Naive B cell (primary cell): ENCODE results near the gene TMEM244. TPM values are rescaled to one million over a fixed set of nuclear protein-coding genes. Genes with fewer than 3 reads are reported as not detected.
"Not testable (repeated sequence)": the region's sequence is repeated elsewhere in the genome, so short reads cannot be mapped to it uniquely, and the experiment has no call there.

Experiments used
- ATAC-seq, 2 donors: fragments of 150-1000 bp; cut with Tn5 transposase; 2 replicates each; pipeline ENCODE4 v1.10.0; 2021; ENCODE audit warnings: low read depth in 2 of 2, mild to moderate bottlenecking in 2 of 2, moderate library complexity in 2 of 2
- DNase-seq: peaks from one replicate; pipeline ENCODE4 v3.0.0; 2022
- H3K27ac Mint-ChIP-seq, 6 donors: one replicate each; pipeline ENCODE4 v1.8.0; 2020 to 2022; ENCODE audit warnings: mild to moderate bottlenecking in 6 of 6, mixed read lengths in 6 of 6, moderate library complexity in 5 of 6, inconsistent platforms in 2 of 6
- H3K27me3 Mint-ChIP-seq, 3 donors: one replicate each; pipeline ENCODE4 v1.8.0; 2021 to 2022; ENCODE audit warnings: mixed read lengths in 3 of 3, mild to moderate bottlenecking in 1 of 3
- H3K36me3 Mint-ChIP-seq, 2 donors: one replicate each; pipeline ENCODE4 v1.8.0; 2020 to 2022; ENCODE audit warnings: mixed read lengths in 2 of 2, inconsistent platforms in 1 of 2, mild to moderate bottlenecking in 1 of 2
- H3K4me1 Mint-ChIP-seq, 3 donors: one replicate each; pipeline ENCODE4 v1.8.0; 2020 to 2022; ENCODE audit warnings: mixed read lengths in 3 of 3, inconsistent platforms in 1 of 3, mild to moderate bottlenecking in 1 of 3, moderate library complexity in 1 of 3
- H3K4me3 Mint-ChIP-seq, 8 donors: one replicate each; pipeline ENCODE4 v1.8.0; 2020 to 2022; ENCODE audit warnings: mild to moderate bottlenecking in 8 of 8, mixed read lengths in 8 of 8, moderate library complexity in 8 of 8, inconsistent platforms in 2 of 8
- H3K9me3 Mint-ChIP-seq, 7 donors: one replicate each; pipeline ENCODE4 v1.8.0; 2020 to 2022; ENCODE audit warnings: mixed read lengths in 7 of 7, mild to moderate bottlenecking in 5 of 7, inconsistent platforms in 2 of 7, moderate library complexity in 1 of 7
- polyA plus RNA-seq, 6 donors: library from polyadenylated mRNA; unstranded; fragments of 300-500 nt; fragmentation: Illumina TruSeq; gene quantifications; one replicate each; pipeline ENCODE4 v1.2.3, GENCODE V29; 2021; ENCODE audit warnings: low read depth in 6 of 6

Gene TMEM244
- polyA plus RNA-seq, 6 donors from 2014 or later = not detected

DNA sequence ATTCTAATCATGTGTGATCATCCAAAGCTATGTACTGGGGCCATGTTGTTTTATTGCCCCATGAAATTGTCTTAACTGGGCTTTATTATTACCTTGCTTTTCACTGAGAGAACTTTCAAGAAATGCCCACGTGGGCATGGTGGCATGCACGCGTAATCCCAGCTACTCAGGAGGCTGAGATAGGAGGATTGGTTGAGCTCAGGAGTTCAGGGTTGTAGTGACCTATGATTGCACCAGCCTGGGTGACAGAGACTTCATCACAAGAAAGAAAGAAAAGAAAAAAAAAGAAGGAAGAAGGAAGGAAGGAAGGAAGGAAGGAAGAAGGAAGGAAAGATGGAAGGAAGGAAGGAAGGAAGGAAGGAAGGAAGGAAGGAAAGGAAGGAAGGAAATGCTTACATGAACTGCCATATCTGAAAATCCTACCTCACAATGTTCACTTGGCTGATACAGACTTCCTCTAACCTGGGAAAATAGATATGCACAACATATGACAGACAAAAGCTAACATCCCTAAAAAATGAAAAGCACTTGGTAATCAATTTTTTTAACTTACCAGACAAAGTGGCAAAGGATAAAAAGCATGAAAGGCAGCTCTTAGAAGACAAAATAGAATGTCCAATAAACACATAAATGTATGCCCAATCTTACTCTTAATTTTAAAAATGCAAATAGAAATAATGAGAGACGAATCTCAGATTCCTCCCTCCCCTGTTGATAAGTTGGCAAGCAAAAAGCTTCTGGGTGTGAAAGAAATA lies 25.5 kb upstream of the TMEM244 start:
- ATAC-seq (no peak), DNase-seq (no peak)
- Mint-ChIP-seq H3K4me1 (peaks cover 15 to 22% (median 21%) of the 10 kb centered on the region in 3 donors), H3K36me3 (peaks cover 0 to 8% of the 10 kb centered on the region in 2 donors), H3K27me3 (no peaks in the 10 kb centered on the region), H3K27ac (peak overlapping the region in 2 of 6 donors; percentile 27 to 48), H3K9me3 (peaks cover 0 to 2% (median 0%) of the 10 kb centered on the region in 7 donors), H3K4me3 (no peak overlapping the region)

GRCh38 chr6:129884211-129884610 lies 23.1 kb upstream of the TMEM244 start:
- ATAC-seq = no peak
- Mint-ChIP-seq H3K36me3 (peaks cover 0 to 15% of the 10 kb centered on the region in 2 donors), H3K4me1 (peaks cover 15 to 22% (median 19%) of the 10 kb centered on the region in 3 donors), H3K27ac (no peak overlapping the region), H3K4me3 (no peak overlapping the region), H3K27me3 (peaks cover 0 to 6% (median 0%) of the 10 kb centered on the region in 3 donors), H3K9me3 (peaks cover 0 to 7% (median 1%) of the 10 kb centered on the region in 7 donors)
- no peak for DNase-seq

GRCh38 chr6:129882510-129883023 lies 21.5 kb upstream of the TMEM244 start:
- ATAC-seq (peak; percentile 88 to 92), DNase-seq (peak; percentile 30)
- H3K27me3 Mint-ChIP-seq = peaks cover 0 to 6% (median 0%) of the 10 kb centered on the region in 3 donors
- H3K4me3 Mint-ChIP-seq = peak overlapping the region in 7 of 8 donors; percentile 9 to 80 (median 65)
- H3K9me3 Mint-ChIP-seq = peaks cover 0 to 12% (median 6%) of the 10 kb centered on the region in 7 donors
- peaks cover 16 to 22% (median 19%) of the 10 kb centered on the region in 3 donors for H3K4me1 Mint-ChIP-seq
- H3K36me3 Mint-ChIP-seq = peaks cover 0 to 15% of the 10 kb centered on the region in 2 donors
- H3K27ac Mint-ChIP-seq = peak overlapping the region in 5 of 6 donors; percentile 20 to 88 (median 25)

DNA sequence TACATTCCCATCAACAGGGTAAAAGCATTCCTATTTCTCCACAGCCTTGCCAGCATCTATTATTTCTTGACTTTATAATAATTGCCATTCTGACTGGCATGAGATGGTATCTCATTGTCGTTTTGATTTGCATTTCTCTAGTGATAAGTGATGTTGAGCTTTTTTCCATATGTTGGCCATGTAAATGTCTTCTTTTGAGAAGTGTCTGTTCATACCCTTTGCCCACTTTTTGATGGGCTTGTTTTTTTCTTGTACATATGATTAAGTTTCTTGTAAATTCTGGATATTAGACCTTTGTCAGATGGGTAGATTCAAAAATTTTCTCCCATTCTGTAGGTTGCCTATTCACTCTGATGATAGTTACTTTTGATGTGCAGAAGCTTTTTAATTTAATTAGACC lies 16.8 kb upstream of the TMEM244 start:
- not testable (repeated sequence) for H3K27me3 Mint-ChIP-seq, H3K27ac Mint-ChIP-seq, ATAC-seq, DNase-seq, H3K4me3 Mint-ChIP-seq
- H3K4me1 Mint-ChIP-seq = peaks cover 30 to 33% (median 30%) of the 10 kb centered on the region in 3 donors
- H3K9me3 Mint-ChIP-seq = peaks cover 0 to 12% (median 5%) of the 10 kb centered on the region in 7 donors
- peaks cover 0 to 15% of the 10 kb centered on the region in 2 donors for H3K36me3 Mint-ChIP-seq

- H3K36me3 Mint-ChIP-seq = no peaks in the 10 kb centered on the region
- peak overlapping the region in 7 of 8 donors; percentile 11 to 68 (median 38) for H3K4me3 Mint-ChIP-seq
- ATAC-seq = peak; percentile 44 to 76
- H3K4me1 Mint-ChIP-seq = peaks cover 17 to 21% (median 18%) of the 10 kb centered on the region in 3 donors
- peak overlapping the region in 3 of 6 donors; percentile 24 to 77 (median 48) for H3K27ac Mint-ChIP-seq
- H3K9me3 Mint-ChIP-seq = peaks cover 0 to 9% (median 4%) of the 10 kb centered on the region in 7 donors
- DNase-seq = peak; percentile 9
- H3K27me3 Mint-ChIP-seq = peaks cover 0 to under 1% (median 0%) of the 10 kb centered on the region in 3 donors
These were observed 14.8 kb upstream of the TMEM244 start for GRCh38 chr6:129875610-129876520.

- H3K36me3 Mint-ChIP-seq = no peaks in the 10 kb centered on the region
- ATAC-seq = no peak
- H3K4me3 Mint-ChIP-seq = peak overlapping the region in 3 of 8 donors; percentile 12 to 68 (median 26)
- H3K4me1 Mint-ChIP-seq = peaks cover 17 to 21% (median 18%) of the 10 kb centered on the region in 3 donors
- no peak overlapping the region for H3K27ac Mint-ChIP-seq
- peaks cover 0 to 9% (median 4%) of the 10 kb centered on the region in 7 donors for H3K9me3 Mint-ChIP-seq
- DNase-seq = no peak
- no peaks in the 10 kb centered on the region for H3K27me3 Mint-ChIP-seq
These were observed 13.7 kb upstream of the TMEM244 start for GRCh38 chr6:129874837-129875236.

DNA sequence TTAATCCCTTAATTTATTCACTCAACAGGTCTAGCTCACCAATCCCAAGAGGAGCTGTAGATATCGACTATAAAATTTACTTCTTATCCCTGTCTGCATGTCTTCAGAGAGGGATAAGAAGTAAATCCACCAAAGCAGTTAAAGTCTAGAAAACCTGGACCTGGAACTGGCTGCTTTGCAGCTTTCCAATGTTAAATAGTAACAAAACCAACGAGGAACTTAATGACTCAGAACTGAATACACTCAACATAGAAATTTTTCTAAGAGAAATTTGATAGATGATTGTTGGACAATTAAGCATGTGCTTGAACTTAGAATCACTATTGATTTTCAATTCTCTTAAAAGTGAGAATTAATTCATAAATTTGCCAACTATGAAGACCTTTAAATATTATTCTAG lies 11.5 kb upstream of the TMEM244 start:
- Mint-ChIP-seq H3K36me3 (no peaks in the 10 kb centered on the region), H3K9me3 (no peaks in the 10 kb centered on the region), H3K4me3 (no peak overlapping the region), H3K27me3 (no peaks in the 10 kb centered on the region), H3K27ac (no peak overlapping the region), H3K4me1 (peaks cover 17 to 21% (median 17%) of the 10 kb centered on the region in 3 donors)
- no peak for DNase-seq
- ATAC-seq = no peak

GRCh38 chr6:129871221-129871620 lies 10.1 kb upstream of the TMEM244 start:
- Mint-ChIP-seq H3K4me1 (peaks cover 11 to 16% (median 13%) of the 10 kb centered on the region in 3 donors), H3K27ac (no peak overlapping the region), H3K27me3 (no peaks in the 10 kb centered on the region), H3K9me3 (no peaks in the 10 kb centered on the region), H3K4me3 (no peak overlapping the region), H3K36me3 (no peaks in the 10 kb centered on the region)
- DNase-seq (no peak), ATAC-seq (no peak)

GRCh38 chr6:129867403-129867802 lies 6.3 kb upstream of the TMEM244 start:
- ATAC-seq = no peak
- H3K36me3 Mint-ChIP-seq = no peaks in the 10 kb centered on the region
- H3K4me3 Mint-ChIP-seq = no peak overlapping the region
- DNase-seq = no peak
- no peak overlapping the region for H3K27ac Mint-ChIP-seq
- peaks cover 0 to 7% (median 4%) of the 10 kb centered on the region in 7 donors for H3K9me3 Mint-ChIP-seq
- no peaks in the 10 kb centered on the region for H3K27me3 Mint-ChIP-seq
- peaks cover 0 to 4% (median 0%) of the 10 kb centered on the region in 3 donors for H3K4me1 Mint-ChIP-seq

DNA sequence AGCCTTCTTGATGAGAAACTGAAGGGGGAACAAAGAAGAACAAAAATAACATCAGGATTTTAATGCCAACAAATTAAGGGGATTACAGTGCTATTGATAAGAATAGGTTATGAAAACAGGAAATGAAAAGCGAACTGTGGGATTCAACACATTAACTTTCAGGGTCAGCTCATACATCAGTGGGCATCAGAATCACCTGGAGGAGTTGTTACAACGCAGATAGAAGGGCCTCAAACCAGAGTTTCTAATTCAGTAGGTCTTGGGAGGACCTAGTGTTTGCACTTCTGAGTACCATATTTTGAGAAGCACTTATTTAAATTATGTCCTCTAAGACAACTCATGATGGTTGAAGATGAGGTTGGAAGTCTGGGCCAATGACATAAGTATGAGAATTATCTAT lies 5.6 kb upstream of the TMEM244 start:
- H3K4me1 Mint-ChIP-seq = peaks cover 0 to 4% (median 0%) of the 10 kb centered on the region in 3 donors
- ATAC-seq (no peak), DNase-seq (no peak)
- H3K27ac Mint-ChIP-seq = no peak overlapping the region
- peaks cover 0 to 7% (median 4%) of the 10 kb centered on the region in 7 donors for H3K9me3 Mint-ChIP-seq
- H3K4me3 Mint-ChIP-seq = no peak overlapping the region
- H3K27me3 Mint-ChIP-seq = no peaks in the 10 kb centered on the region
- H3K36me3 Mint-ChIP-seq = no peaks in the 10 kb centered on the region

DNA sequence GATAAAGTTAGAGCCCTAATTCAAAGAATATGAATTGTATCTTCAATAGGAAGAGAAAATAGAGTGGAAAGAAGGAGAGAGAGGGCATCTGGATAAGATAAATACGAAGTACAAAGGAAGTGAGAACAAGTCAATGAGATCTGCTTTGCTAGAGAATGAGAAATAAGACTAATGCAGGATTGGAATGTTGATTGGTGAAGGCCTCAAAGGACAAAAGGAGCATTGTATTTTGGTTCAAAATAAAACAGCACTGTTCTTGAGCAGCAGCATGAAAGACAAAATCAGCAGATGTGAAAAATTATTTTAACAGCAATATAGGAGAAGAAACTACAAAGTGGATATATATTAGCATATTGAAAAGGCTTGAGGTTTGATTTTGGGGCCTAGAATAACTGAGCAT lies 5.1 kb upstream of the TMEM244 start:
- Mint-ChIP-seq H3K27ac (peak overlapping the region in 1 of 6 donors; percentile 4), H3K27me3 (no peaks in the 10 kb centered on the region), H3K4me1 (peaks cover 0 to 4% (median 0%) of the 10 kb centered on the region in 3 donors), H3K4me3 (no peak overlapping the region), H3K36me3 (no peaks in the 10 kb centered on the region), H3K9me3 (peaks cover 0 to 7% (median 4%) of the 10 kb centered on the region in 7 donors)
- no peak for ATAC-seq
- DNase-seq = no peak

- H3K36me3 Mint-ChIP-seq = no peaks in the 10 kb centered on the region
- no peak overlapping the region for H3K27ac Mint-ChIP-seq
- DNase-seq (no peak), ATAC-seq (no peak)
- H3K4me3 Mint-ChIP-seq = no peak overlapping the region
- peaks cover 0 to 7% (median 4%) of the 10 kb centered on the region in 7 donors for H3K9me3 Mint-ChIP-seq
- H3K27me3 Mint-ChIP-seq = no peaks in the 10 kb centered on the region
- H3K4me1 Mint-ChIP-seq = peaks cover 0 to 4% (median 0%) of the 10 kb centered on the region in 3 donors
These were observed 3.9 kb upstream of the TMEM244 start for GRCh38 chr6:129865013-129865412.

GRCh38 chr6:129863664-129864063 lies 2.5 kb upstream of the TMEM244 start:
- Mint-ChIP-seq H3K36me3 (no peaks in the 10 kb centered on the region), H3K4me3 (peak overlapping the region in 1 of 8 donors; percentile 18), H3K27ac (no peak overlapping the region), H3K4me1 (peaks cover 0 to 4% (median 0%) of the 10 kb centered on the region in 3 donors), H3K27me3 (no peaks in the 10 kb centered on the region), H3K9me3 (peaks cover 0 to 7% (median 4%) of the 10 kb centered on the region in 7 donors)
- ATAC-seq (no peak), DNase-seq (no peak)
